HL-60/S4 treated with retinoic acid at 250 ng/mL for 4 days and 3 days (cell line): Measurements from ENCODE around the gene SF1.

Experiments
- in situ Hi-C: fragments of 300-500 bp; cut with MboI; formaldehyde crosslinking; loops from 2 replicates; pipeline ENCODE4 v1.7.0; 2022; ENCODE audit warnings: low sequenced_read_pairs

SF1 gene

GRCh38 chr11:64714666-64715065, 63.7 kb downstream of the SF1 start:
- in situ Hi-C loops: no loop called here
